Stimulated activated CD8-positive, alpha-beta memory T cell treated with anti-CD3 and anti-CD28 coated beads, Interleukin-15, amount 100 ng/mL, for 4 hours (primary cell): Measurements from ENCODE around the gene NUDT8.
"Not testable (repeated sequence)": the region's sequence is repeated elsewhere in the genome, so short reads cannot be mapped to it uniquely, and the experiment has no call there.

Experiments
- DNase-seq, 2 donors: peaks; one replicate each; pipeline ENCODE4 v3.0.0-alpha.2; 2020; ENCODE audit warnings: low read depth in 2 of 2

NUDT8 gene

DNA sequence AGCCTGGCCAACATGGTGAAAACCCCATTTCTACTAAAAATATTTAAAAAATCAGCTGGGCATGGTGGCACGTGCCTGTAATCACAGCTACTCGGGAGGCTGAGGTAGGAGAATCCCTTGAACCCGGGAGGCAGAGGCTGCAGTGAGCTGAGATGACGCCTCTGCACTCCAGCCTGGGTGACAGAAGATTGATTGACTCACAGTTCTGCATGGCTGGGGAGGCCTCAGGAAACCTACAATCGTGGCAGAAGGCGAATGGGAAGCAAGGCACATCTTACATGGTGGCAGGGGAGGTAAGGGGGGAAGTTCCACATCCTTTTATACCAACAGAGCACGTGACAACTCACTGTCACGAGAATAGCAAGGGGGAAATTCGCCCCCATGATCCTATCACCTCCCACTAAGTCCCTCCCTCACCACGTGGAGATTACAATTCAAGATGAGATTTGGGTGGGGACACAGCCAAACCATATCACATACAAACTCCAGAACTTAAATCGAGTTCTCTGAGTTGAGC lies 40.8 kb downstream of the NUDT8 start:
- DNase-seq: not testable (repeated sequence)

DNA sequence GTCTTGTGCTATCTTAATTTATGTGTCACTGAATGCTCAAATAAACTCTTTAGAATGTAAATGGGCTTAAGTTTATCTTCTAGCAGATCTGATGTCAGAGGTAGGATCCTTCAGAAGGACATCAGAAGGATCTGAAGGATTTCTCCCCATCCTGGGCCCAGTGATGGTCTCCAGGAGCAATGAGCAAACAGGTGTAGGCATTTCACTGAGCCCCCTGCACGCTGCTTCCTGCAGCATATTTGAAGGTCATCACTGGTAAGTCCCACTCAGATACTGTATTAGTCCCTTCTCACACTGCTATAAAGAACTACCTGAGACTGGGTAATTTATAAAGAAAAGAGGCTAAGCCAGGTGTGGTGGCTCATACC lies 41.6 kb downstream of the NUDT8 start:
- no peak for DNase-seq

GRCh38 chr11:67586568-67587250 lies 43.0 kb downstream of the NUDT8 start:
- no peak for DNase-seq

- no peak for DNase-seq
These were observed 43.8 kb downstream of the NUDT8 start for GRCh38 chr11:67585911-67586310.

GRCh38 chr11:67584881-67585873 lies 44.6 kb downstream of the NUDT8 start:
- DNase-seq: no peak

DNA sequence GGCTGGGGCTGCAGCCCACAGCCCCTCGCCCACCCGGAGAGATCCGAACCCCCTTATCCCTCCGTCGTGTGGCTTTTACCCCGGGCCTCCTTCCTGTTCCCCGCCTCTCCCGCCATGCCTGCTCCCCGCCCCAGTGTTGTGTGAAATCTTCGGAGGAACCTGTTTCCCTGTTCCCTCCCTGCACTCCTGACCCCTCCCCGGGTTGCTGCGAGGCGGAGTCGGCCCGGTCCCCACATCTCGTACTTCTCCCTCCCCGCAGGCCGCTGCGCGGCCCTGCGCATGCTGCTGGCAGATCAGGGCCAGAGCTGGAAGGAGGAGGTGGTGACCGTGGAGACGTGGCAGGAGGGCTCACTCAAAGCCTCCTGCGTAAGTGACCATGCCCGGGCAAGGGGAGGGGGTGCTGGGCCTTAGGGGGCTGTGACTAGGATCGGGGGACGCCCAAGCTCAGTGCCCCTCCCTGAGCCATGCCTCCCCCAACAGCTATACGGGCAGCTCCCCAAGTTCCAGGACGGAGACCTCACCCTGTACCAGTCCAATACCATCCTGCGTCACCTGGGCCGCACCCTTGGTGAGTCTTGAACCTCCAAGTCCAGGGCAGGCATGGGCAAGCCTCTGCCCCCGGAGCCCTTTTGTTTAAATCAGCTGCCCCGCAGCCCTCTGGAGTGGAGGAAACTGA lies 45.4 kb downstream of the NUDT8 start:
- DNase-seq: no peak

DNA sequence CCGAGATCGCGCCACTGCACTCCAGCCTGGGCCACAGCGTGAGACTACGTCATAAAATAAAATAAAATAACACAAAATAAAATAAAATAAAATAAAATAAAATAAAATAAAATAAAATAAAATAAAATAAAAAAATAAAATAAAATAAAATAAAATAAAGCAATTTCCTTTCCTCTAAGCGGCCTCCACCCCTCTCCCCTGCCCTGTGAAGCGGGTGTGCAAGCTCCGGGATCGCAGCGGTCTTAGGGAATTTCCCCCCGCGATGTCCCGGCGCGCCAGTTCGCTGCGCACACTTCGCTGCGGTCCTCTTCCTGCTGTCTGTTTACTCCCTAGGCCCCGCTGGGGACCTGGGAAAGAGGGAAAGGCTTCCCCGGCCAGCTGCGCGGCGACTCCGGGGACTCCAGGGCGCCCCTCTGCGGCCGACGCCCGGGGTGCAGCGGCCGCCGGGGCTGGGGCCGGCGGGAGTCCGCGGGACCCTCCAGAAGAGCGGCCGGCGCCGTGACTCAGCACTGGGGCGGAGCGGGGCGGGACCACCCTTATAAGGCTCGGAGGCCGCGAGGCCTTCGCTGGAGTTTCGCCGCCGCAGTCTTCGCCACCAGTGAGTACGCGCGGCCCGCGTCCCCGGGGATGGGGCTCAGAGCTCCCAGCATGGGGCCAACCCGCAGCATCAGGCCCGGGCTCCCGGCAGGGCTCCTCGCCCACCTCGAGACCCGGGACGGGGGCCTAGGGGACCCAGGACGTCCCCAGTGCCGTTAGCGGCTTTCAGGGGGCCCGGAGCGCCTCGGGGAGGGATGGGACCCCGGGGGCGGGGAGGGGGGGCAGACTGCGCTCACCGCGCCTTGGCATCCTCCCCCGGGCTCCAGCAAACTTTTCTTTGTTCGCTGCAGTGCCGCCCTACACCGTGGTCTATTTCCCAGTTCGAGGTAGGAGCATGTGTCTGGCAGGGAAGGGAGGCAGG lies 46.2 kb downstream of the NUDT8 start, which contains the start of gene GSTP1:
Gene GSTP1, plus strand, starts transcription at position 566 of the 958 bp plus-strand sequence. Its CDS starts 32 bp downstream, at position 598.
- DNase-seq: peak; percentile 60 to 70

DNA sequence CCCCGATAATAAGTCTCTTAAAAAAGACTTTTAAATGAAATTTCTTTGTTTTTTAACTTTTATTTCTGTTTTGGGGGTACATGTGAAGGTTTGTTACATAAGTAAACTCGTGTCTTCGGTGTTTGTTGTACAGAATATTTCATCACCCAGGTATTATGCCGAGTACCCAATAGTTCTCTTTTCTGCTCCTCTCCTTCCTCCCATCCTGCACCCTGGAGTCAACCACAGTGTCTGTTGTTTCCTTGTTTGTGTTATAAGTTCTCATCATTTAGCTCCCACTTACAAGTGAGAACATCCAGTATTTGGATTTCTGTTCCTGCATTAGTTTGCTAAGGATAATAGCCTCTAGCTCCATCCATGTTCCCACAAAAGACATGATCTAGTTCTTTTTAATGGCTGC lies 47.7 kb downstream of the NUDT8 start:
- no peak for DNase-seq

DNA sequence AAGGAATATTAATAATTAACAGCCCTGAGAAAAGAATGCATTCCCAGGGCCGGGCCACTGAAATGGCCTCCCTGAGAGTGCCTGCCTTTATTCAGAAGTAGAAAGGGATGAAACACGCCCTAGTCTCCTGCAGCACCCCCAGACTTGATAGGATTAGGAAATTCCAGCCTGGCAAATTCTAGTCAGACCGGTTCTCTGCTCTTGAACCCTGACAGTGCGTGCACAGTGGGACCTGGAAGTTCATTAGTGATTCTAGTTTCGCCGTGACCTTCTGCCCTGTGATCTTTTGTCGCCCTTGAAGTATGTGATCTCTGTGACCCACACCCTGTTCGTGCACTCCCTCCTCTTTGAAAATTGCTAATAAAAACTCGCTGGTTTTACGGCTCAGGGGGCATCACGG lies 48.3 kb downstream of the NUDT8 start:
- DNase-seq: no peak

GRCh38 chr11:67577951-67578350 lies 51.8 kb downstream of the NUDT8 start:
- no peak for DNase-seq
